GM12878 (cell line): ENCODE measurements around the gene PLEKHA7. TPM values are rescaled to one million over a fixed set of nuclear protein-coding genes. Genes with fewer than 3 reads are reported as not detected.

Source experiments
- ATAC-seq: fragments of 200-7000 bp; cut with Tn5 transposase; 3 replicates; pipeline ENCODE4 v1.9.1; 2020; ENCODE audit warnings: mild to moderate bottlenecking, moderate library complexity
- BruUV-seq: library from RNA; stranded (reverse); fragments of 400-500 nt; replicated peaks from 2 replicates; lab custom pipeline; 2021; lab: Mats Ljungman, UMichigan
- CTCF ChIA-PET: fragments of 300-600 bp; sonication (Branson Sonifier 250); formaldehyde crosslinking; extraction: SDS; loops from one replicate; lab custom pipeline; 2021; ENCODE audit warnings: inconsistent platforms; lab: Yijun Ruan, JAX
- POLR2A ChIA-PET: fragments of 350-600 bp; formaldehyde crosslinking; extraction: SDS; loops from one replicate; lab custom pipeline; 2021; ENCODE audit warnings: inconsistent platforms; lab: Charles Lee
- RAD21 ChIA-PET: fragments of 300-600 bp; sonication (Branson Sonifier 250); formaldehyde crosslinking; loops from one replicate; lab custom pipeline; 2023; ENCODE audit warnings: antibody characterized with exemption; ENCODE audit not compliant: unreplicated experiment; lab: Charles Lee
- SMC1A ChIA-PET: fragments of 300-600 bp; sonication (Branson Sonifier 250); formaldehyde crosslinking; loops from one replicate; lab custom pipeline; 2023; ENCODE audit not compliant: unreplicated experiment, uncharacterized antibody; lab: Charles Lee
- DNase-seq: peaks from one replicate; pipeline ENCODE4 v3.0.0-alpha.2; 2011; ENCODE audit warnings: low read depth, low spot score
- FAIRE-seq: peaks from 3 replicates; lab custom pipeline; 2011; peaks lifted over from hg19 to GRCh38; lab: Jason Lieb, UNC
- H2AFZ ChIP-seq: 2 replicates; pipeline ENCODE4 v1.6.0; 2011; ENCODE audit warnings: low read depth, low read length, control low read depth; ENCODE audit not compliant: control insufficient read depth
- H3K27ac ChIP-seq: 2 replicates; pipeline ENCODE4 v1.5.1; 2011; ENCODE audit warnings: control low read depth; ENCODE audit not compliant: control insufficient read depth, insufficient read depth
- H3K27me3 ChIP-seq, 2 experiments: replicated peaks in 1 of 2; 2 replicates each; pipeline versions ENCODE4 v1.6.0 to v1.6.1; 2011; ENCODE audit warnings: low read length in 1 of 2; ENCODE audit not compliant: control insufficient read depth in 2 of 2, insufficient read depth in 2 of 2
- H3K36me3 ChIP-seq, 2 experiments: 2 replicates each; pipeline ENCODE4 v1.5.1; 2011; ENCODE audit warnings: low read length in 1 of 2; ENCODE audit not compliant: control insufficient read depth in 2 of 2, insufficient read depth in 2 of 2
- H3K4me1 ChIP-seq: 2 replicates; pipeline ENCODE4 v1.6.1; 2011; ENCODE audit warnings: mild to moderate bottlenecking, low read length, moderate library complexity, mixed read lengths; ENCODE audit not compliant: control insufficient read depth, insufficient read depth
- H3K4me2 ChIP-seq: 2 replicates; pipeline ENCODE4 v1.6.0; 2011; ENCODE audit warnings: control low read depth; ENCODE audit not compliant: control insufficient read depth, insufficient read depth
- H3K4me3 ChIP-seq: fragments of 200-600 bp; sonication (generic); 2 replicates; pipeline ENCODE4 v1.5.1; 2016
- H3K79me2 ChIP-seq: 2 replicates; pipeline ENCODE4 v1.6.0; 2011; ENCODE audit warnings: low read length; ENCODE audit not compliant: control insufficient read depth, insufficient read depth
- H3K9ac ChIP-seq: 2 replicates; pipeline ENCODE4 v1.8.0; 2011; ENCODE audit warnings: low read length, control low read depth, mixed read lengths; ENCODE audit not compliant: control insufficient read depth, insufficient read depth
- H3K9me3 ChIP-seq: replicated peaks from 3 replicates; pipeline ENCODE4 v1.5.1; 2011; ENCODE audit warnings: mild to moderate bottlenecking, low read length; ENCODE audit not compliant: control insufficient read depth, insufficient read depth
- H4K20me1 ChIP-seq: 2 replicates; pipeline ENCODE4 v1.6.0; 2011; ENCODE audit not compliant: control insufficient read depth, insufficient read depth
- ATF2 ChIP-seq: IDR thresholded peaks from 2 replicates; pipeline ENCODE4 v1.6.1; 2012; ENCODE audit warnings: low read length, inconsistent platforms
- DPF2 ChIP-seq: fragments of 450-650 bp; IDR thresholded peaks from 2 replicates; pipeline ENCODE4 v1.6.1; 2017; ENCODE audit warnings: mild to moderate bottlenecking
- ETV6 ChIP-seq, 2 experiments: fragments of 450-650 bp in 1 of 2; IDR thresholded peaks in 1 of 2; conservative IDR thresholded peaks in 1 of 2; 2 replicates each; pipeline ENCODE4 v1.6.1; 2014; ENCODE audit warnings: antibody characterized with exemption in 1 of 2, borderline replicate concordance in 1 of 2, low read depth in 1 of 2, mild to moderate bottlenecking in 1 of 2, moderate library complexity in 1 of 2
- EZH2 ChIP-seq: IDR thresholded peaks from 2 replicates; pipeline ENCODE4 v1.6.1; 2012; ENCODE audit warnings: low read depth, mild to moderate bottlenecking, control low read depth, inconsistent platforms, low read length, borderline replicate concordance; ENCODE audit not compliant: control insufficient read depth
- FOXK2 ChIP-seq: fragments of 450-650 bp; IDR thresholded peaks from 2 replicates; pipeline ENCODE4 v1.6.1; 2017; ENCODE audit warnings: mild to moderate bottlenecking, moderate library complexity
- IRF4 ChIP-seq: IDR thresholded peaks from 2 replicates; pipeline ENCODE4 v1.6.1; 2011; ENCODE audit warnings: low read depth, low read length
- MYC ChIP-seq: IDR thresholded peaks from 2 replicates; pipeline ENCODE4 v1.6.1; 2011; ENCODE audit warnings: mild to moderate bottlenecking, low read length, moderate library complexity, inconsistent platforms; ENCODE audit not compliant: insufficient read depth, insufficient replicate concordance, insufficient read length, severe bottlenecking
- WRNIP1 ChIP-seq: IDR thresholded peaks from 2 replicates; pipeline ENCODE4 v1.6.1; 2011; ENCODE audit warnings: low read depth, low read length, improper control_type of control experiment, borderline replicate concordance
- ZNF207 ChIP-seq: fragments of 450-650 bp; IDR thresholded peaks from 2 replicates; pipeline ENCODE4 v1.6.1; 2014; ENCODE audit warnings: antibody characterized with exemption, mild to moderate bottlenecking, borderline replicate concordance
- ZNF24 ChIP-seq: fragments of 450-650 bp; IDR thresholded peaks from 2 replicates; pipeline ENCODE4 v1.6.1; 2017; ENCODE audit warnings: antibody characterized with exemption, mild to moderate bottlenecking
- ZNF622 ChIP-seq: fragments of 450-650 bp; IDR thresholded peaks from 2 replicates; pipeline ENCODE4 v1.6.1; 2017; ENCODE audit warnings: mild to moderate bottlenecking, inconsistent platforms
- WGBS: methylation state at CpG from one replicate; pipeline ENCODE4 v1.1.6; 2016; ENCODE audit warnings: low lambda C conversion rate; ENCODE audit not compliant: insufficient replicate concordance, insufficient coverage; ENCODE audit errors: missing lambda C conversion rate; 5-methylcytosine and 5-hydroxymethylcytosine counted together
- in situ Hi-C: fragments of 300-500 bp; cut with MboI; formaldehyde crosslinking; loops from 9 replicates; pipeline ENCODE4 v1.14.3; 2018; ENCODE audit warnings: mixed read lengths
- intact Hi-C: fragments of 100-400 bp; cut with micrococcal nuclease; formaldehyde crosslinking; loops from one replicate; pipeline ENCODE4 v1.14.2; 2022; ENCODE audit not compliant: unreplicated experiment
- polyA plus RNA-seq, 11 experiments: library from polyadenylated mRNA; depleted of rRNA in 4 of 11; unstranded in 6 of 11; stranded (reverse) in 5 of 11; fragments of >200 nt; fragmentation: Nextera tagmentation in 4 of 11; fragmentation: Illumina TruSeq in 1 of 11; extraction: Ambion mirVana in 4 of 11; extraction: Trizol in 1 of 11; gene quantifications; 1 replicate in 1 of 11; 2 replicates in 10 of 11; pipeline versions ENCODE4 v1.2.1 to v1.2.3, GENCODE V29; 2011 to 2016; ENCODE audit warnings: inconsistent platforms in 2 of 11, missing spikeins in 2 of 11, low read depth in 1 of 11
- total RNA-seq, 4 experiments: library from RNA; depleted of rRNA in 3 of 4; stranded (reverse); fragments of >200 nt in 3 of 4; fragmentation: Illumina TruSeq in 1 of 4; extraction: Trizol in 1 of 4; gene quantifications; 2 replicates each; pipeline versions ENCODE4 v1.2.1 to v1.2.3, GENCODE V29; 2013 to 2021

PLEKHA7 gene
- total and polyA plus RNA-seq, 10 of the 15 experiments (the other 5 are each of a cell fraction or from before 2014, with no cell fraction given), result 0.45 to 5.3 (median 2.1) TPM

GRCh38 chr11:16861862-16862261 lies 152.4 kb downstream of the PLEKHA7 start:
- Histone ChIP-seq H4K20me1 (no peaks in the 10 kb centered on the region), H3K9me3 (no peaks in the 10 kb centered on the region; the same call in 1 of the 3 replicates), H3K27ac (no peak overlapping the region), H3K9ac (no peak overlapping the region), H3K4me2 (no peak overlapping the region)
- ATAC-seq (no peak; the same call in 1 of the 3 replicates), DNase-seq (no peak)
- 0% methylated on average over 3 of the region's 3 CpGs for WGBS
- ChIA-PET CTCF (interaction anchor here (1.0 to 2.4 kb wide), 3 partner anchors 9 to 50 kb away, joined by 4 to 7 read pairs (median 5); no protein-coding TSS in a partner anchor), RAD21 (interaction anchor here (0.8 kb wide), 1 partner anchor 15 kb away, joined by 3 read pairs; no protein-coding TSS in a partner anchor)
- BruUV-seq, result no TSS peak
- intact Hi-C loops, result no loop called here
- in situ Hi-C loops, result no loop called here
- no peak for TF ChIP-seq IRF4
- TF ChIP-seq ATF2, result no peak
- no peak for TF ChIP-seq FOXK2
- no peak for TF ChIP-seq ZNF622
- TF ChIP-seq, all 136 proteins: peak for 0
- FAIRE-seq, result no peak
- Histone ChIP-seq H3K4me3 (no peak overlapping the region), H3K27me3 (no peaks in the 10 kb centered on the region; a peak in 1 of 4 replicates), H3K4me1 (no peaks in the 10 kb centered on the region), H2AFZ (no peak overlapping the region), H3K36me3 (no peaks in the 10 kb centered on the region), H3K79me2 (no peaks in the 10 kb centered on the region)
- SMC1A ChIA-PET, result interaction anchor here (0.7 to 1.6 kb wide), 5 partner anchors 9 to 79 kb away, joined by 3 to 4 read pairs (median 3); no protein-coding TSS in a partner anchor
- POLR2A ChIA-PET, result interaction anchor here (1.3 kb wide), 1 partner anchor 20 kb away, joined by 3 read pairs; no protein-coding TSS in a partner anchor

- Histone ChIP-seq H3K4me3 (no peak overlapping the region), H3K9ac (no peak overlapping the region), H3K79me2 (no peaks in the 10 kb centered on the region), H3K4me1 (no peaks in the 10 kb centered on the region), H2AFZ (no peak overlapping the region), H3K27ac (no peak overlapping the region), H3K9me3 (no peaks in the 10 kb centered on the region; the same call in 1 of the 3 replicates), H3K27me3 (peaks cover 0 to 2% of the 10 kb centered on the region in 2 experiments; a peak in 1 of 4 replicates), H3K4me2 (no peak overlapping the region), H4K20me1 (no peaks in the 10 kb centered on the region), H3K36me3 (no peaks in the 10 kb centered on the region)
- ATAC-seq (no peak), FAIRE-seq (no peak), DNase-seq (no peak)
- in situ Hi-C loops, result no loop called here
- SMC1A ChIA-PET, result interaction anchor here (1.1 kb wide), 1 partner anchor 73 kb away, joined by 3 read pairs; no protein-coding TSS in a partner anchor
- intact Hi-C loops, result no loop called here
- TF ChIP-seq ETV6 (conservative IDR thresholded peaks at IDR 0.05 in 1 of 2, IDR thresholded peaks at IDR 0.05 in 1 of 2; ENCODE audit: borderline replicate concordance in 1 of 2, low read depth in 1 of 2) (no peak), ZNF207 (no peak), DPF2 (no peak), ZNF622 (no peak), ZNF24 (no peak), MYC (no peak), WRNIP1 (no peak), EZH2 (no peak)
- POLR2A ChIA-PET, result interaction anchor here (1.3 kb wide), 1 partner anchor 21 kb away, joined by 3 read pairs; no protein-coding TSS in a partner anchor
- 25% methylated on average over 1 of the region's 1 CpG for WGBS
- CTCF ChIA-PET, result interaction anchor here (1.0 to 2.4 kb wide), 3 partner anchors 9 to 51 kb away, joined by 3 to 7 read pairs (median 5); no protein-coding TSS in a partner anchor
- BruUV-seq, result no TSS peak
- RAD21 ChIA-PET, result no interaction called here
Measured at GRCh38 chr11:16860617-16861016, 153.6 kb downstream of the PLEKHA7 start.
